Measurements from ENCODE around the gene STK17B. TPM values are rescaled to one million over a fixed set of nuclear protein-coding genes. Genes with fewer than 3 reads are reported as not detected.

The STK17B gene
- total and polyA plus RNA-seq, 2 of the 8 experiments (the other 6 are each of a cell fraction or from before 2014, with no cell fraction given), result 1.8 to 10.5 TPM

- Histone ChIP-seq H3K9me3 (ENCODE audit: insufficient read depth in 2 of 2, low read depth in 1 of 2, low read length in 1 of 2) (no peaks in the 10 kb centered on the region), H3K79me1 (ENCODE audit: low read depth, low read length) (no peaks in the 10 kb centered on the region), H3K4me3 (ENCODE audit: extremely low read depth in 1 of 4, insufficient read depth in 2 of 4, low read depth in 3 of 4, low read length in 4 of 4) (no peak overlapping the region), H2BK5ac (ENCODE audit: low read depth, low read length) (no peak overlapping the region), H4K5ac (ENCODE audit: insufficient read length, low read depth, low read length) (no peak overlapping the region), H2BK120ac (replicated peaks; ENCODE audit: low read depth, low read length) (no peak overlapping the region), H3K27me3 (replicated peaks in 1 of 4; ENCODE audit: control insufficient read depth in 3 of 4, extremely low read depth in 1 of 4, insufficient read depth in 3 of 4, low read length in 3 of 4) (no peaks in the 10 kb centered on the region), H3K14ac (ENCODE audit: insufficient read length) (no peak overlapping the region), H2AFZ (ENCODE audit: low read length) (no peak overlapping the region), H4K20me1 (replicated peaks in 1 of 2; ENCODE audit: control insufficient read depth in 1 of 2, insufficient read depth in 2 of 2, low read length in 2 of 2) (no peaks in the 10 kb centered on the region), H3K18ac (ENCODE audit: extremely low read depth, low read length) (no peak overlapping the region), H3K23me2 (ENCODE audit: low read depth, low read length) (no peaks in the 10 kb centered on the region), H3K4me1 (replicated peaks in 1 of 4; ENCODE audit: control insufficient read depth in 3 of 4, insufficient read depth in 4 of 4, low read length in 3 of 4) (no peaks in the 10 kb centered on the region), H4K91ac (replicated peaks; ENCODE audit: insufficient read length, low read length) (no peak overlapping the region), H3K9ac (replicated peaks in 1 of 4; ENCODE audit: extremely low read depth in 1 of 4, low read depth in 3 of 4, low read length in 3 of 4) (no peak overlapping the region), H3K4me2 (ENCODE audit: insufficient read depth in 1 of 2, low read depth in 2 of 2, low read length in 2 of 2) (no peak overlapping the region), H2BK20ac (ENCODE audit: low read length) (no peak overlapping the region), H3K23ac (ENCODE audit: insufficient read length) (no peak overlapping the region), H4K8ac (ENCODE audit: extremely low read depth, insufficient read depth, low read length) (no peak overlapping the region), H2BK12ac (ENCODE audit: low read depth, low read length) (no peak overlapping the region), H3K27ac (ENCODE audit: low read depth, low read length) (no peak overlapping the region), H3K79me2 (ENCODE audit: control insufficient read depth in 1 of 2, insufficient read depth in 2 of 2, low read length in 2 of 2) (no peaks in the 10 kb centered on the region), H3K4ac (replicated peaks; ENCODE audit: insufficient read length, low read depth, low read length) (no peak overlapping the region), H3K56ac (replicated peaks; ENCODE audit: insufficient read length, low read depth, low read length) (no peak overlapping the region), H3K36me3 (ENCODE audit: control insufficient read depth in 2 of 4, insufficient read depth in 4 of 4, low read length in 3 of 4) (no peaks in the 10 kb centered on the region), H2BK15ac (ENCODE audit: low read length) (no peak overlapping the region), H2AK5ac (ENCODE audit: low read depth, low read length) (no peak overlapping the region)
- CTCF ChIA-PET (ENCODE audit: partially characterized antibody), result interaction anchor here (0.6 kb wide), 1 partner anchor 137 kb away, joined by 3 read pairs; no protein-coding TSS in a partner anchor
- DNase-seq (ENCODE audit: low read depth in 1 of 2, low spot score in 2 of 2) (no peak), FAIRE-seq (no peak)
- 90% methylated on average over 5 of the region's 5 CpGs; no CpG with 5 or more reads in 1 of the 2 experiments for WGBS, 2 experiments (ENCODE audit: extremely low coverage in 1 of 2, insufficient coverage in 1 of 2, insufficient read length in 1 of 2, insufficient replicate concordance in 2 of 2, low coverage in 1 of 2, low lambda C conversion rate in 2 of 2, missing lambda C conversion rate in 1 of 2)
- POLR2A ChIA-PET (ENCODE audit: partially characterized antibody), result no interaction called here
- TF ChIP-seq E2F6 (IDR thresholded peaks at IDR 0.05), result no peak
- no peak for TF ChIP-seq RAD21 (IDR thresholded peaks at IDR 0.05 in 1 of 2, conservative IDR thresholded peaks at IDR 0.05 in 1 of 2; ENCODE audit: low read depth in 2 of 2, low read length in 2 of 2)
Measured at GRCh38 chr2:196195302-196195701, 23.9 kb upstream of the STK17B start.

Measured in H1 (cell line).